T1000 (cell line): ENCODE measurements around the gene SUOX.
A peak's percentile ranks its signal among the peaks of the same experiment; 100 is the strongest.
"Not testable (repeated sequence)": the region's sequence is repeated elsewhere in the genome, so short reads cannot be mapped to it uniquely, and the experiment has no call there.

Experiments used
- DNase-seq: peaks from one replicate; lab custom pipeline; 2025; ENCODE audit warnings: mixed read lengths; lab: John Stamatoyannopoulos, UW

SUOX gene

DNA sequence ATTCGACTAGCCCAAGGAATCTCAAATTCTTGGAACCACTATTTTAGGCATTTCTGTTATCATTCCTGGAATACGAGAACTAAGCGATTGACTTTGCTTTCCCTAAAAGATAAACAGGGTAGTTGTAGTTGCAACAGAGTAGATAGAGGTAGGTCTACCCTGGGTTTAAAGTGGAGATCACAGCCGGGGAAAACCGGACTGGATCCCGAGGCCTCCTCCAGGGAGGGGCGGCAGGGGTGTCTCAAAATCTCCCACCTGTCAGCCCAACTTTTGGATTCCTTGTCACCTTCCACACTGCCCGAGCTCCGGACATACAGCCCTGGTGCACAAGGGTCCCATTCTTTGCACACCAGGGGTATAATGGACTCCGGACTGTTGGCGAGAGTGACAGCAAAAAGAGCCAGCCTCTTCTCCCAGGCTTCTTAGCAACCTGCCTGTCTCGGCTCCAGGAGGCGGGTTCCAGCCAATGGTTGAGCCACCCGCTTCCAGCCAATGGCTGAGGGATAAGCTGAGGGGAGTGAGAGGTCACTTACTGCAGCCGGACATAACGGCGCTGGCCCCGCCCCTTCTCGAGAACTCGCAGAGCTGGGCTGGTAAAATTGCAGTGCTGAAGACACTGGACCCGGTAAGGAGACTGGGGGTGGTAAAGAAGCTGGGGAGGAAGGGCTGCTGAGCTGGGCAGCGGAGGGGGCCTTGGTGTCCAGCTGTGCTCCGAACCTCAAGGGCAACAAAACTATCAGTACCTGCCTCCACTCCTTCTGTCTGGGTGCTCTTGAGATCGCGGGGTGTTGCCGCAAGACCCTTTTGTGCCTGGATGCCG lies at the start of gene SUOX:
SUOX (plus strand) TSS at position 562 of the 820 bp plus-strand sequence. CDS start 4,946 bp downstream, outside the sequence.
- peak; percentile 82 for DNase-seq

DNA sequence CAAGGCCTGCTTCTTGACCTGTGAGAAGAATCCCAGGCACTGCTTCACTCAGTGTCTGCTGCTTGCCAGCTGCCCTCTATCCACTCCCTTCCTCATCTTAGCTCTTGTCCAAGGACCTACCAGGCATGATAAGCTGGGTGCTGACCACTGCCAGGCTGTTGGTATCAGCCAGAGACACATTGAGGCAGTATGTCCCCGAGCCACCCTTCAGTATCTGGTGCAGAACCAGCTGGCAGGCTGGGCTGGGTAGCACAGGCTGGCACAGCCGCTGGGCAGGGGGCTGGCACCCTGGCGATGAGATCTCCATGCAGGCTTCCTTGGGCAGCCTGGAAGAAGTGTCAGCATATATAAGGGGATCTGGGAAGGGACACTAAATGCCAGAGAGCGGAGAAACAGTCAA lies 41.7 kb upstream of the SUOX start:
- DNase-seq, result no peak

GRCh38 chr12:55955800-55956508 lies 41.1 kb upstream of the SUOX start:
- DNase-seq, result no peak

DNA sequence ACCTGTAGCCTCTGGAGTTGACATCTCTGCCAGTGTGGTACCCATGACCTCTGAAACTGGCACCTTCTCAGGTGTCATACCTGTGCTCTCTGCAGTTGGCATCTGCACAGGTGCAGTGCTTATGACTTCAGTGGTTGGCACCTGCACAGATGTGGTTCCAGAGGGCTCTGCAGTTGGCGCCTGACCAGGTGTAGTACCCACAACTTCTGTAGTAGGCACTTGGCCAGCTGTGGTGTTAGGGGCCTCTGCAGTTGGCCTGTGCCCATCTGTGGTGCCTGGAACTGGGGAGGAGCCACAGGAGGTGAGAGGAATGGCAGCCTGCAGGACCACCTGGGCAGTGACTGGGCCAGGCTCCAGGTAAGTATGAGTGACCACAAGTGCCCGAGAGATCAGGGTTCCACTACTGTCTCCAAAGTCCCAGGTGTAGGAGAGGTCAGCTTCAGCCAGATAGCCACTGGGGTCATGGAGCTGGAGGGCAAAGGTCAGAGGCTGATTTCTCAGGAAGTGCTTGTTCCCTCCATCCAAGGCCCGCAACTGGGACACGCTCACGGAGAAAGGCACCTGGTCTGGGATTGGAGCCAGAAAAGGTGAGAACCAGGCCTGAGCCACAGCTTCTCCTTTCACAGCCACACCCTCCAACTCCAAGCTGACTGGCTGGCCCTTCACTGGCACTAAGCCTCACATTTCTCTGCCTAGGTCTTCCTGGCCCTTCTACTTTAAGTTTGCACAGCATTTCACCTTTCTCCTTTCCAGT lies 39.8 kb upstream of the SUOX start:
- no peak for DNase-seq

DNA sequence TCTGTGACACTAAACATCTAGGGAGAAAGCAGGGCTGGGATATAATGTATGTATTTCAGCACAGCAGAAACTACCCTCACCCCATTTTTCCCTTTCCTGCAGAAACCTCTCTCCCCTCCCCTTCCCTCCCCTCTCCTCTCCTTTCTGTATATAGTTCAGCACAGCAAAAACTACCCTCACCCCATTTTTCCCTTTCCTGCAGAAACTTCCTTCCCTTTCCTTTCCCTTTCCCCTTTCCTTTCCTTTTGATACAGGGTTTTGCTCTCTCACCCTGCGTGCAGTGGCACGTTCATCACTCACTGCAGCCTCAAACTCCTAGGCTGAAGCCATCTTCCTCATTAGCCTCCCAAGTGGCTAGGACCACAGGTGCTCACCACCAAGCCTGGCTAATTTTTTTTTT lies 33.3 kb upstream of the SUOX start:
- DNase-seq, result no peak

GRCh38 chr12:55965240-55965639 lies 31.8 kb upstream of the SUOX start:
- no peak for DNase-seq

- no peak for DNase-seq
Observed at GRCh38 chr12:55965941-55966407, 31.1 kb upstream of the SUOX start, which contains the start of gene PMEL. Gene PMEL, minus strand, starts transcription at chr12:55966042. Its CDS starts 31 bp downstream, at chr12:55966011.

- DNase-seq, result peak; percentile 86
Observed at GRCh38 chr12:55966408-55967281, 30.4 kb upstream of the SUOX start, which contains the start of gene CDK2. Gene CDK2, plus strand, starts transcription at chr12:55966830. Its CDS starts 179 bp downstream, at chr12:55967009.

DNA sequence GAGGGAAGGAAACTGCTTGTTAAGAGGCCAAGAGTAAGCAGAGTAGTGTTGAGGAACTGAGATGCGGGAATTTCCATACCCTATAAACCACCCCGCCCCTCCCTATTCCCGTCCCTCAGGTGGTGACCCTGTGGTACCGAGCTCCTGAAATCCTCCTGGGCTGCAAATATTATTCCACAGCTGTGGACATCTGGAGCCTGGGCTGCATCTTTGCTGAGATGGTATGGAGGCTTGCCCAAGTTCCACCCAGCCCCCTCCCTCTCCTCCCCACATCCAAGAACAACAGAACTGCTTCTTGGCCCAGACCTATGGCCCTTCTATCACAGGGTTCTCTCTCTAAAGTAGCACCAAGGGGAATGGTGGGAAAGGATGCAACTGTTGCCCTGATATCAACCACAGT lies 27.7 kb upstream of the SUOX start:
- DNase-seq, result no peak

GRCh38 chr12:55970775-55971174 lies 26.3 kb upstream of the SUOX start:
- peak; percentile 8 for DNase-seq

DNA sequence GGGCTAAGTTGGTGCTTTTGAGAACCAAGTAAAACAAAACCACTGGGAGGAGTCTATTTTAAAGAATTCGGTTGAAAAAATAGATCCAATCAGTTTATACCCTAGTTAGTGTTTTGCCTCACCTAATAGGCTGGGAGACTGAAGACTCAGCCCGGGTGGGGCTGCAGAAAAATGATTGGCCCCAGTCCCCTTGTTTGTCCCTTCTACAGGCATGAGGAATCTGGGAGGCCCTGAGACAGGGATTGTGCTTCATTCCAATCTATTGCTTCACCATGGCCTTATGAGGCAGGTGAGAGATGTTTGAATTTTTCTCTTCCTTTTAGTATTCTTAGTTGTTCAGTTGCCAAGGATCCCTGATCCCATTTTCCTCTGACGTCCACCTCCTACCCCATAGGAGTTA lies 25.0 kb upstream of the SUOX start:
- DNase-seq, result peak; percentile 29

- no peak for DNase-seq
Observed at GRCh38 chr12:55972456-55972855, 24.6 kb upstream of the SUOX start.

- DNase-seq, result no peak
Observed at GRCh38 chr12:55972911-55973598, 24.0 kb upstream of the SUOX start.

GRCh38 chr12:55973599-55974307 lies 23.3 kb upstream of the SUOX start, which contains the start of gene RAB5B:
Gene RAB5B, plus strand, starts transcription at chr12:55974078. Its CDS starts 12,883 bp downstream, at chr12:55986961.
- DNase-seq, result peak; percentile 100

DNA sequence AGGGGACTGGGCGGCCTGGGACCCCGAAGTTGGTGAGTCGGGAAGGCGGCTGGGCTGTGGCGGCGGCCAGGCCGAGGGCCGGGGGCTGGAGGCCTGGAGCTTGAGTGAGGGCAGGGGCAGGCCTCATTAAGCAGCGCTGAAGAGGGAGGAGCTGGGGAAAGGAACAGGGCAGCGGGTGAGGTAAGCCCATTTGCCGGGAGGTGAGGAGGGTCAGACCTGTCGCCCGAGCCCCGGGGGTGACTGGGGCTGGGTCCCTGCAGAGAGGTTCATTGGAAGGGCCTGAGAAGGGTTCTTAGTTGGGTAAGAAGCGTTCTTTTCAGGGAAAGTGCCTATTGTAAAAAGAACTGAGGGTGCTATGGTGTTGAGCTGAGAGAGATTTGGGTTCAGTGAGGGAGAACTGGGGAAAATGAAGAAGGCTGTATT lies 22.8 kb upstream of the SUOX start:
- DNase-seq, result no peak

- DNase-seq, result no peak
Observed at GRCh38 chr12:55978393-55978792, 18.7 kb upstream of the SUOX start.

DNA sequence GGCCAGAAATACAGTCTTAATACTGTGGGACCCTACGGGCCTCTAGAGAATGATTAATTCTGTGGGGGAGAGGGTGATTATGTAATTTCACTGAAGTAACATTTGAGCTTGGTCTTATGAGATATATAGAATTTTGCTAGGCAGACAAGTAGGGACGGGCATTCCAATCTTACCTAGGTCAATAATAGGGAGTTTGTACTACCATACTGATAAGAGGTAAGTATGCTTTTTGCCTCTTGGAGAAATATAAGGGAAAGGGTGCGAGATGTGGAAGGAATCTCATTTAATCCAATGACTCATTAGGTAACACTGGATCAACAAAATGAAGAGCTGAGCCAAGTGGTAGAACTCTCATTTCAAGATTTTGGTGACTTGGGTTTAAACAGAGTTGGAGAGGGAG lies 18.0 kb upstream of the SUOX start:
- DNase-seq, result no peak

- DNase-seq, result not testable (repeated sequence)
Observed at GRCh38 chr12:55981882-55982281, 15.2 kb upstream of the SUOX start.

DNA sequence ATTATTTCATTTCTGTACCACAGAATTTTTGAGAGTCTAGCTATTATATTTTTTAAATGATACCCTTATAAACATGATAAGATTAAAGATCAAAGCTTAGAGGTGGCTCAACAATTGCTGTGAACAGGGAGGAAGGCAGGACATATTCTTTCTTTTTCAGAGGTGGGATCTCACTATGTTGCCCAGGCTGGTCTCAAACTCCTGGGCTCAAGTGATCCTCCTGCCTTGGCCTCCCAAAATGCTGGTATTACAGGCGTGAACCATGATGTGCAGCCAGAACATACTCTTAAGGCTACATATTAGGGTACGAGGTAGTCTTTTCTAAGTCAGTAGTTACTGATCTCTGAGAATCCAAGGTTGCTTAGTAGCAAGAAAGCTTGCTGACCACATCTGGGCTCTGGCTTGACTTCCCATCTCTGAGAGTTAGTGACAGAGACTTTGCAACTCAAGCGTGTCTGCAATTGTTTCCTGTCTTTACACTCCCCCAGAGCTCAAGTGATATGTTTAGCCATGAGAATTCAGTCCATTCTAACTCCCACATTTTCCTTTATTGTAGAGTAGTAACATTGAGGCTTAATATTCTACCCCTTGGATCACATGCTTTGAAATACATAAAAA lies 14.6 kb upstream of the SUOX start:
- DNase-seq, result no peak
